Tibial artery (tissue), 4 donors: ENCODE measurements around the gene GAS7.

Experiments
- DNase-seq, 2 donors: peaks; one replicate each; pipeline ENCODE4 v3.0.0-alpha.2; 2019
- H3K27ac ChIP-seq, 2 donors: fragments of 200-600 bp; sonication (generic) in 1 of 2; 1 replicate in 1 of 2; 2 replicates in 1 of 2; pipeline ENCODE4 v1.5.1; 2018 to 2019; ENCODE audit warnings: mild to moderate bottlenecking in 1 of 2
- H3K27me3 ChIP-seq, 2 donors: fragments of 200-600 bp; sonication (generic) in 1 of 2; one replicate each; pipeline versions ENCODE4 v1.5.1 to v1.6.0; 2016 to 2019
- H3K36me3 ChIP-seq, 3 donors: fragments of 200-600 bp; sonication (generic) in 2 of 3; one replicate each; pipeline ENCODE4 v1.5.1; 2016 to 2019; ENCODE audit warnings: mild to moderate bottlenecking in 2 of 3
- H3K4me1 ChIP-seq, 4 donors: fragments of 200-600 bp; sonication (generic) in 2 of 4; 1 replicate in 3 of 4; 2 replicates in 1 of 4; pipeline ENCODE4 v1.5.1; 2016 to 2019
- H3K4me3 ChIP-seq, 2 donors: fragments of 200-600 bp; sonication (generic) in 1 of 2; 1 replicate in 1 of 2; 2 replicates in 1 of 2; pipeline ENCODE4 v1.5.1; 2018 to 2019; ENCODE audit warnings: mild to moderate bottlenecking in 2 of 2
- H3K9me3 ChIP-seq, 3 donors: fragments of 200-600 bp; sonication (generic) in 1 of 3; one replicate each; pipeline ENCODE4 v1.5.1; 2016 to 2019
- intact Hi-C: fragments of 100-400 bp; cut with DNase I; formaldehyde crosslinking; loops from one replicate; pipeline ENCODE4 v1.15.0; 2023; ENCODE audit warnings: low total_unique reads
- TF ChIP-seq, protein P1 (sequence below), 2 experiments: fragments of 200-600 bp in 1 of 2; fragments of 450-650 bp in 1 of 2; IDR thresholded peaks; one replicate each; pipeline ENCODE4 v1.5.1; 2017 to 2019; ENCODE audit warnings: antibody characterized with exemption in 2 of 2, mild to moderate bottlenecking in 1 of 2, moderate library complexity in 1 of 2

GAS7 gene

DNA sequence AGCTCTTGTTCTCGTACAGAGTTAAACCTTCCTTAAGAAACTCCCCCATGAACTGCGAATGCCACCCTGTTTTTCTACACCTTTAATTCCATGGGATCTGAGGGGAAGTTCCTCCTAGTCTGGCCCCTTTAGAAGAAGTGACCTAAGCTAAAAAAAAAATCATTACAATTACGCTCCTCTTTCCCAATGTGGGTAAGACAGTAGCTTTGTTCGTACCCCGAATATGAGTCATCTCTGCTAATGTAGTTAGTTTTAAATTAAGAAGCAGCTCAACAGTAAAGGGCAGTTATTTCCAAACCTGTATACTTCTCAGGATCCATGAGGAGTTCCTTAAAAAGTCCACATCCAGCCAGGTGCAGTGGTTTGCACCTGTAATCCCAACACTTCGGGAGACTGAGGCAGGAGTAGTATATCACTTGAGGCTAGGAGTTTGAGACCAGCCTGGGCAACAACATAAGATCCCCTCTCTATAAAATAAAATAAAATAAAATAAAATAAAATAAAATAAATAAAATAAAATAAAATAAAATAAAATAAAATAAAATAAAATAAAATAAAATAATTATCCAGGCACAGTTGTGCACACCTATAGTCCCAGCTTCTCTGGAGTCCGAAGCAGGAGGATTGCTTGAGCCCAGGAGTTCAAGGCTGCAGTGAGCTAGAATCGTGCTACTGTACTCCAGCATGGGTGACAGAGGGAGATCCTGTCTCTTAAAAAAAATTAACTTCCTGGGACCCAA lies 319.4 kb downstream of the GAS7 start:
- Histone ChIP-seq H3K4me1 (peaks cover 0 to 14% (median 0%) of the 10 kb centered on the region in 4 donors), H3K36me3 (no peaks in the 10 kb centered on the region), H3K27ac (no peak overlapping the region), H3K27me3 (no peaks in the 10 kb centered on the region), H3K4me3 (no peak overlapping the region), H3K9me3 (peaks cover 0 to 18% (median 11%) of the 10 kb centered on the region in 3 donors)
- intact Hi-C loops, result no loop called here
- DNase-seq, result no peak
- TF ChIP-seq, protein P1, sequence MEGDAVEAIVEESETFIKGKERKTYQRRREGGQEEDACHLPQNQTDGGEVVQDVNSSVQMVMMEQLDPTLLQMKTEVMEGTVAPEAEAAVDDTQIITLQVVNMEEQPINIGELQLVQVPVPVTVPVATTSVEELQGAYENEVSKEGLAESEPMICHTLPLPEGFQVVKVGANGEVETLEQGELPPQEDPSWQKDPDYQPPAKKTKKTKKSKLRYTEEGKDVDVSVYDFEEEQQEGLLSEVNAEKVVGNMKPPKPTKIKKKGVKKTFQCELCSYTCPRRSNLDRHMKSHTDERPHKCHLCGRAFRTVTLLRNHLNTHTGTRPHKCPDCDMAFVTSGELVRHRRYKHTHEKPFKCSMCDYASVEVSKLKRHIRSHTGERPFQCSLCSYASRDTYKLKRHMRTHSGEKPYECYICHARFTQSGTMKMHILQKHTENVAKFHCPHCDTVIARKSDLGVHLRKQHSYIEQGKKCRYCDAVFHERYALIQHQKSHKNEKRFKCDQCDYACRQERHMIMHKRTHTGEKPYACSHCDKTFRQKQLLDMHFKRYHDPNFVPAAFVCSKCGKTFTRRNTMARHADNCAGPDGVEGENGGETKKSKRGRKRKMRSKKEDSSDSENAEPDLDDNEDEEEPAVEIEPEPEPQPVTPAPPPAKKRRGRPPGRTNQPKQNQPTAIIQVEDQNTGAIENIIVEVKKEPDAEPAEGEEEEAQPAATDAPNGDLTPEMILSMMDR (IDR thresholded peaks at IDR 0.05), result no peak

GRCh38 chr17:9878356-9878755 lies 320.1 kb downstream of the GAS7 start:
- Histone ChIP-seq H3K36me3 (no peaks in the 10 kb centered on the region), H3K4me3 (no peak overlapping the region), H3K9me3 (peaks cover 0 to 12% (median 8%) of the 10 kb centered on the region in 3 donors), H3K27ac (no peak overlapping the region), H3K4me1 (peaks cover 0 to 14% (median 0%) of the 10 kb centered on the region in 4 donors), H3K27me3 (no peaks in the 10 kb centered on the region)
- intact Hi-C loops, result no loop called here
- TF ChIP-seq, protein P1 (IDR thresholded peaks at IDR 0.05), result no peak
- no peak for DNase-seq

DNA sequence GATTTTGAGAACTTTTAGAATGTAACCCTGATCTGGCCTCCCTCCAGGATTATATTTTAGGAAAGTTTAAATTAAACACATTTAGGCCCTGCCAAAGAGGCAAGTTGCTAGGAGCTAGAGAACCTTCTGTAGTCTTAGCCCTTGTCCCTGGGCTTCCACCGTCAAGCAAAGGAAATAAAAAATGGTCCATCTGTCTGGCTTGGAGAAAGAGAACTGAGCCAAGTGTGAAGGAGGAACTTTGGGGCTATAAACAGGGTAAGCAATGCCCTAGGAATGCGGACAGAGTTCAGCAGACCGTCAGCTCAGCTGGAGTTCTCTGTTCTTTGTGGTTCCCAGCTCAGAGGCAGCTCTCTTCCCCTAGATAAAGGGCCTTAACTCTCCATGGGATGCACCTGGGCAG lies 323.0 kb downstream of the GAS7 start:
- H3K27ac ChIP-seq, result peak overlapping the region; percentile 20 to 23
- DNase-seq, result no peak
- intact Hi-C loops, result no loop called here

DNA sequence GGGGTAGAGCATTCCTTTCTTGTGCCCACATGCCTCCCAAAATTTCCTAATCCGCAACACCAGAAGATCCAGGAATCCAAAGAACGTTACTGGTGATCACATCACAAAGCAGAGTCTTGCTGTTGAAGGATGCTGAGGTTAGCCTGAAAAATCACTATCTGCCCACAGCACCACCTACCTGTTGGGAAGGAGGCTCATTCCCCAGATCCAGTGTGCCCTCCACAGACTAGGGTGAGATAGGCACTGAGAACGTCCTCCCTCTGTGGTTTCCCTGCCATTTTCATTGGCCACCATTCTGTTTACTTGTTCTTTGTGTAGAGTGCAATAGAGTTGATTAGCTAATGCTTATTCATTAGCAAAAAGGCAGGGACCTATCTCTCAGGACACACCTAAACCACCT lies 323.7 kb downstream of the GAS7 start:
- intact Hi-C loops, result no loop called here
- TF ChIP-seq, protein P1 (IDR thresholded peaks at IDR 0.05), result no peak
- no peaks in the 10 kb centered on the region for H3K27me3 ChIP-seq
- H3K9me3 ChIP-seq, result no peaks in the 10 kb centered on the region
- H3K36me3 ChIP-seq, result no peaks in the 10 kb centered on the region
- H3K4me3 ChIP-seq, result no peak overlapping the region
- peaks cover 0 to 14% (median 0%) of the 10 kb centered on the region in 4 donors for H3K4me1 ChIP-seq
- H3K27ac ChIP-seq, result peak overlapping the region in 1 of 2 donors; percentile 20
- DNase-seq, result no peak

More for the DNA sequence above, 323.0 kb downstream of the GAS7 start:
- TF ChIP-seq, protein P1 (IDR thresholded peaks at IDR 0.05), result no peak
- no peaks in the 10 kb centered on the region for H3K9me3 ChIP-seq
- H3K27me3 ChIP-seq, result no peaks in the 10 kb centered on the region
- no peaks in the 10 kb centered on the region for H3K36me3 ChIP-seq
- peaks cover 0 to 14% (median 0%) of the 10 kb centered on the region in 4 donors for H3K4me1 ChIP-seq
- no peak overlapping the region for H3K4me3 ChIP-seq

GRCh38 chr17:9872852-9873251 lies 325.6 kb downstream of the GAS7 start:
- Histone ChIP-seq H3K36me3 (no peaks in the 10 kb centered on the region), H3K4me1 (peaks cover 0 to 14% (median 0%) of the 10 kb centered on the region in 4 donors), H3K9me3 (no peaks in the 10 kb centered on the region), H3K4me3 (no peak overlapping the region), H3K27ac (no peak overlapping the region), H3K27me3 (no peaks in the 10 kb centered on the region)
- intact Hi-C loops, result no loop called here
- TF ChIP-seq, protein P1 (IDR thresholded peaks at IDR 0.05), result no peak
- peak; percentile 35 to 71 for DNase-seq
